HepG2 (cell line): ENCODE measurements around the gene RAB3B. TPM values are rescaled to one million over a fixed set of nuclear protein-coding genes. Genes with fewer than 3 reads are reported as not detected.
A peak's percentile ranks its signal among the peaks of the same experiment; 100 is the strongest.

Experiments used
- ATAC-seq: fragments of 200-7000 bp; cut with Tn5 transposase; 3 replicates; pipeline ENCODE4 v1.9.1; 2020; ENCODE audit warnings: mild to moderate bottlenecking, moderate library complexity
- BruUV-seq: library from RNA; stranded (reverse); fragments of 400-500 nt; replicated peaks from 2 replicates; lab custom pipeline; 2021; lab: Mats Ljungman, UMichigan
- CTCF ChIA-PET: fragments of 300-600 bp; formaldehyde crosslinking; extraction: SDS; loops from one replicate; lab custom pipeline; 2021; ENCODE audit warnings: low total read pairs, inconsistent platforms, low intra/inter-chr PET ratio; lab: Yijun Ruan, JAX
- POLR2A ChIA-PET: fragments of 350-600 bp; sonication (Branson Sonifier 250); formaldehyde crosslinking; loops from one replicate; lab custom pipeline; 2020; ENCODE audit warnings: antibody characterized with exemption, inconsistent platforms; lab: Yijun Ruan, JAX
- DNase-seq: peaks from one replicate; pipeline ENCODE4 v3.0.0-alpha.2; 2015; ENCODE audit warnings: low spot score
- FAIRE-seq: peaks from 3 replicates; lab custom pipeline; 2011; peaks lifted over from hg19 to GRCh38; lab: Jason Lieb, UNC
- H2AFZ ChIP-seq: one replicate; pipeline ENCODE4 v1.6.1; 2011; ENCODE audit warnings: low read length, inconsistent platforms
- H3K27ac ChIP-seq: fragments of 300-600 bp; 3 replicates; pipeline ENCODE4 v1.8.0; 2011; ENCODE audit warnings: mixed run types, mild to moderate bottlenecking, mixed read lengths, low read length, inconsistent platforms; ENCODE audit not compliant: insufficient read depth; ENCODE audit errors: extremely low read length
- H3K27me3 ChIP-seq, 2 experiments: fragments of 200-600 bp in 1 of 2; 2 replicates in 1 of 2; 3 replicates in 1 of 2; pipeline versions ENCODE4 v1.6.0 to v1.8.0; 2011; ENCODE audit warnings: low read length in 2 of 2, mild to moderate bottlenecking in 2 of 2, moderate library complexity in 2 of 2, inconsistent platforms in 1 of 2; ENCODE audit not compliant: insufficient read depth in 2 of 2, control insufficient read depth in 1 of 2
- H3K36me3 ChIP-seq, 2 experiments: fragments of 200-600 bp in 1 of 2; replicated peaks in 1 of 2; 2 replicates in 1 of 2; 3 replicates in 1 of 2; pipeline versions ENCODE4 v1.5.1 to v1.8.0; 2011; ENCODE audit warnings: low read length in 2 of 2, inconsistent platforms in 1 of 2; ENCODE audit not compliant: insufficient read depth in 2 of 2, control insufficient read depth in 1 of 2
- H3K4me1 ChIP-seq: 2 replicates; pipeline ENCODE4 v1.5.1; 2012; ENCODE audit warnings: low read length, inconsistent platforms; ENCODE audit not compliant: insufficient read depth
- H3K4me2 ChIP-seq: 2 replicates; pipeline ENCODE4 v1.6.0; 2011; ENCODE audit warnings: low read depth, low read length, inconsistent platforms
- H3K4me3 ChIP-seq, 3 experiments: fragments of 200-600 bp in 1 of 3; sonication (generic), shearing (Covaris generic) in 1 of 3; replicated peaks in 1 of 3; 2 replicates each; pipeline ENCODE4 v1.5.1; 2011 to 2016; ENCODE audit warnings: low read length in 3 of 3, inconsistent platforms in 2 of 3, low read depth in 2 of 3, mild to moderate bottlenecking in 2 of 3, control low read depth in 1 of 3, mixed read lengths in 1 of 3; ENCODE audit not compliant: insufficient read depth in 1 of 3
- H3K79me2 ChIP-seq: one replicate; pipeline ENCODE4 v1.6.1; 2011; ENCODE audit warnings: low read length, inconsistent platforms; ENCODE audit not compliant: insufficient read depth
- H3K9ac ChIP-seq: 2 replicates; pipeline ENCODE4 v1.6.0; 2011; ENCODE audit warnings: mild to moderate bottlenecking, low read depth, low read length, inconsistent platforms; ENCODE audit not compliant: insufficient read depth
- H3K9me3 ChIP-seq: 2 replicates; pipeline ENCODE4 v1.5.1; 2012; ENCODE audit warnings: mild to moderate bottlenecking, low read length
- H4K20me1 ChIP-seq: 2 replicates; pipeline ENCODE4 v1.6.0; 2011; ENCODE audit warnings: inconsistent platforms, mild to moderate bottlenecking, low read length, moderate library complexity; ENCODE audit not compliant: insufficient read depth
- KDM6A ChIP-seq: IDR thresholded peaks from 2 replicates; pipeline ENCODE4 v1.6.1; 2016; ENCODE audit warnings: low read depth
- RAD51 ChIP-seq: fragments of 450-650 bp; IDR thresholded peaks from 2 replicates; pipeline ENCODE4 v1.6.1; 2016; ENCODE audit warnings: borderline replicate concordance
- SOX6 ChIP-seq, 2 experiments: fragments of 450-650 bp in 1 of 2; sonication (generic) in 1 of 2; formaldehyde crosslinking in 1 of 2; IDR thresholded peaks; 2 replicates each; pipeline versions ENCODE4 v1.4.0 to v1.6.1; 2017 to 2020; ENCODE audit warnings: antibody characterized with exemption in 1 of 2, mild to moderate bottlenecking in 1 of 2, missing genetic modification reagents in 1 of 2
- YY1 ChIP-seq: IDR thresholded peaks from 2 replicates; pipeline ENCODE4 v1.6.1; 2011; ENCODE audit warnings: low read length, low read depth, moderate library complexity, mild to moderate bottlenecking; ENCODE audit not compliant: insufficient read depth, insufficient replicate concordance
- ZMYM3 ChIP-seq: sonication (generic); formaldehyde crosslinking; IDR thresholded peaks from 2 replicates; pipeline ENCODE4 v1.5.1; 2020; ENCODE audit warnings: mild to moderate bottlenecking, missing genetic modification reagents
- ZNF792 ChIP-seq: IDR thresholded peaks from 2 replicates; pipeline ENCODE4 v1.6.1; 2016
- ZNF879 ChIP-seq: sonication (generic); formaldehyde crosslinking; IDR thresholded peaks from 2 replicates; pipeline ENCODE4 v1.8.1; 2023; ENCODE audit warnings: missing genetic modification reagents
- WGBS: methylation state at CpG from one replicate; pipeline ENCODE4 v1.1.6; 2017; ENCODE audit warnings: low lambda C conversion rate; 5-methylcytosine and 5-hydroxymethylcytosine counted together
- in situ Hi-C: cut with HindIII; loops from 2 replicates; pipeline ENCODE4 v1.10.0; 2017; ENCODE audit warnings: low pct_unique_long_range_greater_than_20kb; ENCODE audit not compliant: extremely low pct_ligation_motif_present
- intact Hi-C: fragments of 100-400 bp; cut with micrococcal nuclease; formaldehyde crosslinking; loops from one replicate; pipeline ENCODE4 v1.10.0; 2022; ENCODE audit not compliant: unreplicated experiment
- polyA plus RNA-seq, 8 experiments: library from polyadenylated mRNA; depleted of rRNA in 3 of 8; stranded (reverse) in 7 of 8; unstranded in 1 of 8; fragments of >200 nt; fragmentation: Illumina TruSeq in 4 of 8; extraction: Trizol in 4 of 8; gene quantifications; 2 replicates each; pipeline versions ENCODE4 v1.2.1 to v1.2.3, GENCODE V29; 2011 to 2016; ENCODE audit warnings: low read depth in 4 of 8, missing spikeins in 1 of 8, mixed read lengths in 1 of 8; ENCODE audit not compliant: insufficient read depth in 1 of 8
- total RNA-seq, 5 experiments: library from RNA; depleted of rRNA; stranded (reverse); fragments of >200 nt; fragmentation: Illumina TruSeq; extraction: Trizol; gene quantifications; 2 replicates each; pipeline ENCODE4 v1.2.3, GENCODE V29; 2016; ENCODE audit warnings: low read depth in 1 of 5

The RAB3B gene
- total and polyA plus RNA-seq, 2 of the 13 experiments (the other 11 are each of a cell fraction or from before 2014, with no cell fraction given): 1.0 to 1.2 TPM

- FAIRE-seq (no peak), DNase-seq (no peak), ATAC-seq (peak; percentile 67)
- CTCF ChIA-PET: no interaction called here
- Histone ChIP-seq H3K4me2 (peak overlapping the region; percentile 9; the same call in 1 of the 2 replicates), H3K9me3 (peaks cover 6% of the 10 kb centered on the region; the same call in 1 of the 2 replicates), H3K79me2 (no peaks in the 10 kb centered on the region), H3K4me1 (peaks cover 8% of the 10 kb centered on the region), H3K4me3 (no peak overlapping the region), H2AFZ (no peak overlapping the region), H3K9ac (no peak overlapping the region), H3K27me3 (no peaks in the 10 kb centered on the region), H3K36me3 (no peaks in the 10 kb centered on the region), H3K27ac (no peak overlapping the region), H4K20me1 (no peaks in the 10 kb centered on the region)
- in situ Hi-C loops: no loop called here
- 30% methylated on average over 7 of the region's 9 CpGs for WGBS
- POLR2A ChIA-PET: no interaction called here
- TF ChIP-seq ZMYM3 (CRISPR knock-in tag): peak; percentile 38; the same call in 1 of the 2 replicates
- TF ChIP-seq SOX6 (IDR thresholded peaks at IDR 0.05): no peak
- TF ChIP-seq SOX6 (CRISPR knock-in tag; IDR thresholded peaks at IDR 0.05): no peak
- intact Hi-C loops: no loop called here
- BruUV-seq: no TSS peak
Observed at GRCh38 chr1:51949014-51949702, 41.3 kb downstream of the RAB3B start.

GRCh38 chr1:51948491-51948915, 42.0 kb downstream of the RAB3B start:
- POLR2A ChIA-PET: no interaction called here
- Histone ChIP-seq H3K27ac (no peak overlapping the region), H3K9ac (no peak overlapping the region), H3K9me3 (peaks cover 6% of the 10 kb centered on the region; the same call in 1 of the 2 replicates), H4K20me1 (no peaks in the 10 kb centered on the region), H3K4me3 (no peak overlapping the region), H3K36me3 (no peaks in the 10 kb centered on the region), H2AFZ (no peak overlapping the region), H3K4me2 (no peak overlapping the region), H3K4me1 (peaks cover 8% of the 10 kb centered on the region), H3K79me2 (no peaks in the 10 kb centered on the region), H3K27me3 (no peaks in the 10 kb centered on the region)
- in situ Hi-C loops (no loop called here), intact Hi-C loops (no loop called here)
- FAIRE-seq (no peak), DNase-seq (no peak), ATAC-seq (no peak)
- WGBS: 55% methylated on average over 2 of the region's 2 CpGs
- TF ChIP-seq ZNF879 (CRISPR knock-in tag) (no peak), ZNF792 (no peak), RAD51 (no peak), KDM6A (CRISPR knock-in tag) (no peak), YY1 (no peak)
- BruUV-seq: no TSS peak
- CTCF ChIA-PET: no interaction called here
